LNCAP (cell line): ENCODE measurements around the gene GCHFR.
A peak's percentile ranks its signal among the peaks of the same experiment; 100 is the strongest.

ENCODE experiments used
- CTCF ChIP-seq: fragments of 450-650 bp; IDR thresholded peaks from 2 replicates; pipeline ENCODE4 v1.5.1; 2017; ENCODE audit warnings: mild to moderate bottlenecking

GCHFR gene

GRCh38 chr15:40773902-40774301, 10.0 kb downstream of the GCHFR start:
- TF ChIP-seq CTCF, result no peak

DNA sequence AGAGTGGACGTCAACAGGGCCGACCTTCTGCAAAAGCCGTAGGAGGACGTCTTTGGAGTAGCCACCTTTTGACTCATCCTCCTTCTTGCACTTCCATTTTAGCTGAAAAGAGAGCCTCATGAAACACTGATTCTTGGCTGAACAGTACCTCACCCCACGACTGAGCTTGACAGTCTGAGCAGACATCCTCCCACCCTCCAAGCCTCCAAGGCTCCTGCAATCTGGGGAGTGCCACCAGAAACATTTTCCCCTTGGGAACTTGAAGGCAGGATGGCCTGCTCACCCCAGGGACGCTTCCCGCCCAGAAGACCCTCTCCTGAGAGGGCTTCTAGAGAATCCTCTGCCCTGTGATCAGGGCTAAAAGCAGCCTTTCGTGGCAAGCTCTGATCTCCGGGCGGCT, 11.1 kb downstream of the GCHFR start:
- no peak for TF ChIP-seq CTCF

DNA sequence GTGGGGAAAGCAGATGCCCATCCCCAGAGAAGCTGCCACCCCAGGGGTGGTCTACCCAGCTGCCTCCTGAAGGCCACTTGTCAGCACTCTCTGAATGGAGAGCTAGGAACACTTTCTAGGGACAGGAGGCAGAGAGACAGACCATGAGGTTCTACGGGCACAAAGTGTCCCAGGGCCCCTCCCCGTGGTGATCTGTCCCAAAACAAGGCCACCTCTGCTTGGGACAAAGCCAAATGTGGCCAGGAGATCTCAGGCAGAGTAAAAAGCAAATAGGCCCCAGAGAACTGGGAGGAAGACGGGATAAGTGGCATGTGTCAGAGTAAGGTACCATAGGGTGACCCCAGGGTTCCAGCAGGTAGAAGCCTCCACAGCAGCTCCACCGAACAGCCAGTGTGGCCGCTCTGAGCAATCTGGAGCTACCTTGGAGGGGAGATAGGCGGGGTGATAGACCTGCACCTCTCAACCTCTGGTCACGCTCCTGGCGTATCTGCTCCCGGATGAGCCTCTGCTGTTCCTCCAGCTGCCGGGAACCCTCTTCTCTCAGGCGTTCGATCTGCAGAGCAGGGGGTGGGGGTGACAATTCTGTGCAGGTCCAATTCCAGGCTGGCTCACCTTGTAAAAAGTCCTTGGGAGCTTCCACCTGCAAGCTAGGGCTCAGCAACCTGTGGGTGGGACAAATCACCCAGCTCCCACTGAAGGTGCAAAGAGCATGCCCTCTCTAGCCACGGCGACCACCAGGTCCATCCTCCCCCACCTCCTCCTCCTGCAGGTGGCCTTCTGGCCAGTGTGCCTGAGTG, 12.1 kb downstream of the GCHFR start:
- TF ChIP-seq CTCF, result no peak

DNA sequence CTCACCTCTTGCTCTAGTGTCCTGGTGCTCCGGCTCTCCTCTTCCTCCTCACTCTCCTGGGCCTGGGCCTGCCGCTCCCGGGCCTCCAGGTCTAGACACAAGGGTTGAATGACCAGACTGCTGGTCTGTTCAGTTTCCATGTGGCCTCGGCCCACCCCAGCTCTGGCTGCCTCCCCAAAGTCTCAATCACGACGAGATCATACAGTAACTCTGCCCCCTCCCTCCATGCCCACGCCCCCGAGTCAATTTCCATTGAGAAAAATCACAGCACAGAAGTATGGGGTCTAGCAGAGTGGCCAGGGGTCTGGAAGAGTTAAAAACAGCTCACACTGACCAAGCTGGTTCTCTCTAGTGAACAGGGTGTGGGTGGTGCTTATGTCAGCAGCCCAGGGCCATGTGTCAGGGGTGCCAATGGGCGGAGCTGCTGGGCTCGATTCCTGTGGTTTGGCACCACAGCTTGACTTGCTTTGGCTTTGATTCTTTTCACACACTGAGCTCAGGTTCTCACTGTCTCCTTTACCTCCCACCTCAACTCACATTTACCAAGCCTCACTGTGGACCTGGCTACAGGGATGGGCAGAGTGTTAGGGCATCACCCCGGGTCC, 12.8 kb downstream of the GCHFR start:
- no peak for TF ChIP-seq CTCF

GRCh38 chr15:40782609-40783227, 18.9 kb downstream of the GCHFR start:
- peak; percentile 91 for TF ChIP-seq CTCF

DNA sequence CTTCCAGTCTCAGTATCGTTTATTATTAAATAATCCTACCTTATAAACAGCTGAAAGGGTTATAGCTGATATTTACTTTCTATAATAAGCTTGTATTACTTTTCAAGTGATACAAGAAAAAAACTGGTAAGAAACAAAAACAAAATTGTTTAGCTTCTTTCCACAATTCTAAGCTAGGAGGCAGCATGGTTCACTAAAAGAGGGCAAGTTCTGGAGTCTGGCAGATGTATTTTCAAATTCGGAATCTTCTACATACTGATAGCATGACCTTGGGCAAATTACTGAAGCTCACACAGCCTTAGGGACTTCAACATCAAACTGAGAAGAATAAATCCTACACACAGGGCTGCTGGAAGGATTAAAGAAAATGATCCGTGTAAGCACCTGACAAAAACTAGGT, 21.3 kb downstream of the GCHFR start:
- no peak; the same call in 1 of the 2 replicates for TF ChIP-seq CTCF

- no peak for TF ChIP-seq CTCF
Measured at GRCh38 chr15:40785814-40786213, 21.9 kb downstream of the GCHFR start.
